T-helper 22 cell (primary cell): ENCODE data around the gene PPP1R3F.

Source experiments
- DNase-seq: peaks from one replicate; pipeline ENCODE4 v3.0.0-alpha.2; 2020; ENCODE audit warnings: low read depth

Gene PPP1R3F

GRCh38 chrX:49269767-49270248 is at the start of gene PPP1R3F:
PPP1R3F (plus strand) TSS chrX:49269793; CDS start chrX:49269870, 77 bp downstream.
- DNase-seq, result peak; percentile 19

GRCh38 chrX:49220100-49220499 is 49.5 kb upstream of the PPP1R3F start:
- no peak for DNase-seq

GRCh38 chrX:49221868-49222267 is 47.7 kb upstream of the PPP1R3F start:
- no peak for DNase-seq

- no peak for DNase-seq
Measured at GRCh38 chrX:49225858-49226257, 43.7 kb upstream of the PPP1R3F start.

GRCh38 chrX:49226946-49227345 is 42.6 kb upstream of the PPP1R3F start:
- no peak for DNase-seq

- DNase-seq, result no peak
Measured at GRCh38 chrX:49227726-49228125, 41.9 kb upstream of the PPP1R3F start.

- DNase-seq, result no peak
Measured at GRCh38 chrX:49228185-49228584, 41.4 kb upstream of the PPP1R3F start.

GRCh38 chrX:49230500-49231232 is 38.9 kb upstream of the PPP1R3F start:
- peak; percentile 32 for DNase-seq

- DNase-seq, result no peak
Measured at GRCh38 chrX:49231333-49232000, 38.1 kb upstream of the PPP1R3F start.

GRCh38 chrX:49232525-49232924 is 37.1 kb upstream of the PPP1R3F start:
- DNase-seq, result no peak

GRCh38 chrX:49233176-49233575 is 36.4 kb upstream of the PPP1R3F start, which contains the start of gene CACNA1F:
CACNA1F (minus strand) TSS chrX:49233340; CDS start chrX:49233309, 31 bp downstream.
- no peak for DNase-seq

GRCh38 chrX:49233887-49234555 is 35.6 kb upstream of the PPP1R3F start:
- DNase-seq, result no peak

- DNase-seq, result no peak
Measured at GRCh38 chrX:49237060-49237459, 32.5 kb upstream of the PPP1R3F start.

- DNase-seq, result no peak
Measured at GRCh38 chrX:49238735-49239134, 30.9 kb upstream of the PPP1R3F start.

GRCh38 chrX:49242545-49243066 is 27.0 kb upstream of the PPP1R3F start:
- no peak for DNase-seq

GRCh38 chrX:49243166-49243565 is 26.4 kb upstream of the PPP1R3F start:
- no peak for DNase-seq

GRCh38 chrX:49244207-49244606 is 25.4 kb upstream of the PPP1R3F start:
- no peak for DNase-seq

- no peak for DNase-seq
Measured at GRCh38 chrX:49246541-49246940, 23.1 kb upstream of the PPP1R3F start.

GRCh38 chrX:49247346-49247745 is 22.2 kb upstream of the PPP1R3F start:
- no peak for DNase-seq

GRCh38 chrX:49247916-49248811 is 21.4 kb upstream of the PPP1R3F start:
- DNase-seq, result no peak

GRCh38 chrX:49249071-49249470 is 20.5 kb upstream of the PPP1R3F start:
- DNase-seq, result no peak

- DNase-seq, result no peak
Measured at GRCh38 chrX:49249616-49250015, 20.0 kb upstream of the PPP1R3F start.
